HepG2 (cell line): ENCODE results near the gene SERPINB1. TPM values are rescaled to one million over a fixed set of nuclear protein-coding genes. Genes with fewer than 3 reads are reported as not detected.
A peak's percentile ranks its signal among the peaks of the same experiment; 100 is the strongest.

Experiments used
- AGO2 ChIP-seq: fragments of 200-400 bp; formaldehyde crosslinking; optimal IDR thresholded peaks from 2 replicates; pipeline ENCODE3; 2017; ENCODE audit warnings: mild to moderate bottlenecking, low read depth, low read length, moderate library complexity
- CHD4 ChIP-seq: fragments of 200-600 bp; sonication (generic); IDR thresholded peaks from 2 replicates; pipeline ENCODE4 v1.7.0; 2017; ENCODE audit warnings: mild to moderate bottlenecking, low read length, borderline replicate concordance
- ELF3 ChIP-seq: IDR thresholded peaks from 2 replicates; pipeline ENCODE4 v1.6.1; 2016; ENCODE audit warnings: missing genetic modification reagents, missing compliant biosample characterization
- MAFF ChIP-seq: IDR thresholded peaks from 2 replicates; pipeline ENCODE4 v1.6.1; 2011; ENCODE audit warnings: low read depth, low read length, improper control_type of control experiment
- MEIS1 ChIP-seq: sonication (generic); formaldehyde crosslinking; IDR thresholded peaks from 2 replicates; pipeline ENCODE4 v1.9.0; 2021; ENCODE audit warnings: mild to moderate bottlenecking, missing genetic modification reagents, moderate library complexity, borderline replicate concordance
- NCOA2 ChIP-seq: sonication (generic); formaldehyde crosslinking; IDR thresholded peaks from 2 replicates; pipeline ENCODE4 v1.8.0; 2022; ENCODE audit warnings: inconsistent platforms
- NR0B2 ChIP-seq: sonication (generic); formaldehyde crosslinking; IDR thresholded peaks from 2 replicates; pipeline ENCODE4 v1.4.0; 2020; ENCODE audit warnings: mild to moderate bottlenecking, missing genetic modification reagents
- PAWR ChIP-seq: sonication (generic); formaldehyde crosslinking; IDR thresholded peaks from 2 replicates; pipeline ENCODE4 v1.4.0; 2020; ENCODE audit warnings: missing genetic modification reagents, mild to moderate bottlenecking, borderline replicate concordance
- RNF2 ChIP-seq: fragments of 450-650 bp; conservative IDR thresholded peaks from 2 replicates; pipeline ENCODE4 v1.6.1; 2016; ENCODE audit warnings: low read depth
- SIX4 ChIP-seq: sonication (generic); formaldehyde crosslinking; IDR thresholded peaks from 2 replicates; pipeline ENCODE4 v1.4.0; 2020; ENCODE audit warnings: missing genetic modification reagents
- SSRP1 ChIP-seq: IDR thresholded peaks from 2 replicates; pipeline ENCODE4 v1.6.1; 2016; ENCODE audit warnings: control low read depth
- TAF1 ChIP-seq: sonication (generic); formaldehyde crosslinking; IDR thresholded peaks from 2 replicates; pipeline ENCODE4 v1.4.0; 2020; ENCODE audit warnings: missing genetic modification reagents
- TGIF2 ChIP-seq: IDR thresholded peaks from 2 replicates; pipeline ENCODE4 v1.6.1; 2016; ENCODE audit warnings: control low read depth, missing compliant biosample characterization
- ZNF207 ChIP-seq: fragments of 450-650 bp; IDR thresholded peaks from 2 replicates; pipeline ENCODE4 v1.6.1; 2016; ENCODE audit warnings: antibody characterized with exemption, borderline replicate concordance
- ZNF263 ChIP-seq: sonication (generic); formaldehyde crosslinking; IDR thresholded peaks from 2 replicates; pipeline ENCODE4 v1.4.0; 2020; ENCODE audit warnings: missing genetic modification reagents
- polyA plus RNA-seq, 8 experiments: library from polyadenylated mRNA; depleted of rRNA in 3 of 8; stranded (reverse) in 7 of 8; unstranded in 1 of 8; fragments of >200 nt; fragmentation: Illumina TruSeq in 4 of 8; extraction: Trizol in 4 of 8; gene quantifications; 2 replicates each; pipeline versions ENCODE4 v1.2.1 to v1.2.3, GENCODE V29; 2011 to 2016; ENCODE audit warnings: low read depth in 4 of 8, missing spikeins in 1 of 8, mixed read lengths in 1 of 8; ENCODE audit not compliant: insufficient read depth in 1 of 8
- total RNA-seq, 5 experiments: library from RNA; depleted of rRNA; stranded (reverse); fragments of >200 nt; fragmentation: Illumina TruSeq; extraction: Trizol; gene quantifications; 2 replicates each; pipeline ENCODE4 v1.2.3, GENCODE V29; 2016; ENCODE audit warnings: low read depth in 1 of 5
- TF ChIP-seq, protein P1 (sequence below): sonication (generic); formaldehyde crosslinking; IDR thresholded peaks from 2 replicates; pipeline ENCODE4 v1.5.0; 2020; ENCODE audit warnings: mild to moderate bottlenecking, missing genetic modification reagents, borderline replicate concordance
- TF ChIP-seq, protein P2 (sequence below): sonication (generic); formaldehyde crosslinking; IDR thresholded peaks from 2 replicates; pipeline ENCODE4 v1.8.0; 2022; ENCODE audit warnings: mild to moderate bottlenecking, missing genetic modification reagents, moderate library complexity
- TF ChIP-seq, protein P3 (sequence below): sonication (generic); formaldehyde crosslinking; IDR thresholded peaks from 2 replicates; pipeline ENCODE4 v1.5.1; 2020; ENCODE audit warnings: missing genetic modification reagents, mild to moderate bottlenecking, borderline replicate concordance
- TF ChIP-seq, protein P4 (sequence below): sonication (generic); formaldehyde crosslinking; IDR thresholded peaks from 2 replicates; pipeline ENCODE4 v1.4.0; 2020; ENCODE audit warnings: missing genetic modification reagents, borderline replicate concordance

SERPINB1 gene
- total and polyA plus RNA-seq, 2 of the 13 experiments (the other 11 are each of a cell fraction or from before 2014, with no cell fraction given), result 41.4 to 60.5 TPM

- TF ChIP-seq, protein P1, sequence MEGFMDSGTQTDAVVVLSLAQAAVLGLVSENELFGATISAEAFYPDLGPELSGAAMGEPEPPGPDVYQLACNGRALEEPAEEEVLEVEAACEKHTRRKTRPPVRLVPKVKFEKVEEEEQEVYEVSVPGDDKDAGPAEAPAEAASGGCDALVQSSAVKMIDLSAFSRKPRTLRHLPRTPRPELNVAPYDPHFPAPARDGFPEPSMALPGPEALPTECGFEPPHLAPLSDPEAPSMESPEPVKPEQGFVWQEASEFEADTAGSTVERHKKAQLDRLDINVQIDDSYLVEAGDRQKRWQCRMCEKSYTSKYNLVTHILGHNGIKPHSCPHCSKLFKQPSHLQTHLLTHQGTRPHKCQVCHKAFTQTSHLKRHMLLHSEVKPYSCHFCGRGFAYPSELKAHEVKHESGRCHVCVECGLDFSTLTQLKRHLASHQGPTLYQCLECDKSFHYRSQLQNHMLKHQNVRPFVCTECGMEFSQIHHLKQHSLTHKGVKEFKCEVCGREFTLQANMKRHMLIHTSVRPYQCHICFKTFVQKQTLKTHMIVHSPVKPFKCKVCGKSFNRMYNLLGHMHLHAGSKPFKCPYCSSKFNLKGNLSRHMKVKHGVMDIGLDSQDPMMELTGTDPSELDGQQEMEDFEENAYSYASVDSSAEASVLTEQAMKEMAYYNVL (CRISPR knock-in tag), result peak; percentile 96
- TF ChIP-seq ZNF207 (no peak), CHD4 (no peak), SSRP1 (CRISPR knock-in tag) (peak; percentile 82), RNF2 (peak; percentile 66; the same call in 1 of the 2 replicates), TAF1 (peak; percentile 69), ELF3 (CRISPR knock-in tag) (peak; percentile 98), MEIS1 (CRISPR knock-in tag) (peak; percentile 81), TGIF2 (CRISPR knock-in tag) (no peak), NCOA2 (CRISPR knock-in tag) (peak; percentile 74), MAFF (no peak), SIX4 (CRISPR knock-in tag) (peak; percentile 99), NR0B2 (CRISPR knock-in tag) (peak; percentile 35; the same call in 1 of the 2 replicates), AGO2 (peak; percentile 87), ZNF263 (CRISPR knock-in tag) (peak; percentile 93), PAWR (CRISPR knock-in tag) (0 out of 2 replicates have a peak, but pooled peaks have one; percentile 16)
- TF ChIP-seq, protein P2, sequence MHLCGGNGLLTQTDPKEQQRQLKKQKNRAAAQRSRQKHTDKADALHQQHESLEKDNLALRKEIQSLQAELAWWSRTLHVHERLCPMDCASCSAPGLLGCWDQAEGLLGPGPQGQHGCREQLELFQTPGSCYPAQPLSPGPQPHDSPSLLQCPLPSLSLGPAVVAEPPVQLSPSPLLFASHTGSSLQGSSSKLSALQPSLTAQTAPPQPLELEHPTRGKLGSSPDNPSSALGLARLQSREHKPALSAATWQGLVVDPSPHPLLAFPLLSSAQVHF (CRISPR knock-in tag), result no peak
- TF ChIP-seq, protein P3, sequence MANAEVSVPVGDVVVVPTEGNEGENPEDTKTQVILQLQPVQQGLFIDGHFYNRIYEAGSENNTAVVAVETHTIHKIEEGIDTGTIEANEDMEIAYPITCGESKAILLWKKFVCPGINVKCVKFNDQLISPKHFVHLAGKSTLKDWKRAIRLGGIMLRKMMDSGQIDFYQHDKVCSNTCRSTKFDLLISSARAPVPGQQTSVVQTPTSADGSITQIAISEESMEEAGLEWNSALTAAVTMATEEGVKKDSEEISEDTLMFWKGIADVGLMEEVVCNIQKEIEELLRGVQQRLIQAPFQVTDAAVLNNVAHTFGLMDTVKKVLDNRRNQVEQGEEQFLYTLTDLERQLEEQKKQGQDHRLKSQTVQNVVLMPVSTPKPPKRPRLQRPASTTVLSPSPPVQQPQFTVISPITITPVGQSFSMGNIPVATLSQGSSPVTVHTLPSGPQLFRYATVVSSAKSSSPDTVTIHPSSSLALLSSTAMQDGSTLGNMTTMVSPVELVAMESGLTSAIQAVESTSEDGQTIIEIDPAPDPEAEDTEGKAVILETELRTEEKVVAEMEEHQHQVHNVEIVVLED (CRISPR knock-in tag), result peak; percentile 68
- TF ChIP-seq, protein P4, sequence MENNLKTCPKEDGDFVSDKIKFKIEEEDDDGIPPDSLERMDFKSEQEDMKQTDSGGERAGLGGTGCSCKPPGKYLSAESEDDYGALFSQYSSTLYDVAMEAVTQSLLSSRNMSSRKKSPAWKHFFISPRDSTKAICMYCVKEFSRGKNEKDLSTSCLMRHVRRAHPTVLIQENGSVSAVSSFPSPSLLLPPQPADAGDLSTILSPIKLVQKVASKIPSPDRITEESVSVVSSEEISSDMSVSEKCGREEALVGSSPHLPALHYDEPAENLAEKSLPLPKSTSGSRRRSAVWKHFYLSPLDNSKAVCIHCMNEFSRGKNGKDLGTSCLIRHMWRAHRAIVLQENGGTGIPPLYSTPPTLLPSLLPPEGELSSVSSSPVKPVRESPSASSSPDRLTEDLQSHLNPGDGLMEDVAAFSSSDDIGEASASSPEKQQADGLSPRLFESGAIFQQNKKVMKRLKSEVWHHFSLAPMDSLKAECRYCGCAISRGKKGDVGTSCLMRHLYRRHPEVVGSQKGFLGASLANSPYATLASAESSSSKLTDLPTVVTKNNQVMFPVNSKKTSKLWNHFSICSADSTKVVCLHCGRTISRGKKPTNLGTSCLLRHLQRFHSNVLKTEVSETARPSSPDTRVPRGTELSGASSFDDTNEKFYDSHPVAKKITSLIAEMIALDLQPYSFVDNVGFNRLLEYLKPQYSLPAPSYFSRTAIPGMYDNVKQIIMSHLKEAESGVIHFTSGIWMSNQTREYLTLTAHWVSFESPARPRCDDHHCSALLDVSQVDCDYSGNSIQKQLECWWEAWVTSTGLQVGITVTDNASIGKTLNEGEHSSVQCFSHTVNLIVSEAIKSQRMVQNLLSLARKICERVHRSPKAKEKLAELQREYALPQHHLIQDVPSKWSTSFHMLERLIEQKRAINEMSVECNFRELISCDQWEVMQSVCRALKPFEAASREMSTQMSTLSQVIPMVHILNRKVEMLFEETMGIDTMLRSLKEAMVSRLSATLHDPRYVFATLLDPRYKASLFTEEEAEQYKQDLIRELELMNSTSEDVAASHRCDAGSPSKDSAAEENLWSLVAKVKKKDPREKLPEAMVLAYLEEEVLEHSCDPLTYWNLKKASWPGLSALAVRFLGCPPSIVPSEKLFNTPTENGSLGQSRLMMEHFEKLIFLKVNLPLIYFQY (CRISPR knock-in tag), result peak; percentile 78; the same call in 1 of the 2 replicates
These were observed at the start of gene SERPINB1 (continued) for GRCh38 chr6:2841264-2842138.
